AG04450 (cell line): ENCODE data around the gene INTS6L. TPM values are rescaled to one million over a fixed set of nuclear protein-coding genes. Genes with fewer than 3 reads are reported as not detected.
"Not testable (repeated sequence)": the region's sequence is repeated elsewhere in the genome, so short reads cannot be mapped to it uniquely, and the experiment has no call there.

ENCODE experiments used
- CTCF ChIA-PET: fragments of 300-600, 350-600 bp; formaldehyde crosslinking; extraction: SDS; loops from one replicate; lab custom pipeline; 2022; ENCODE audit warnings: antibody characterized with exemption, inconsistent platforms; lab: Charles Lee
- POLR2A ChIA-PET: fragments of 350-600 bp; formaldehyde crosslinking; extraction: SDS; loops from one replicate; lab custom pipeline; 2021; ENCODE audit warnings: antibody characterized with exemption, inconsistent platforms; lab: Yijun Ruan, JAX
- DNase-seq: peaks from one replicate; pipeline ENCODE4 v3.0.0-alpha.2; 2011; ENCODE audit warnings: low read depth, low spot score
- H3K27ac ChIP-seq: one replicate; pipeline ENCODE4 v1.5.1; 2012; ENCODE audit warnings: low read depth, low read length, control low read depth
- H3K27me3 ChIP-seq: one replicate; pipeline ENCODE4 v1.6.0; 2012; ENCODE audit warnings: low read length; ENCODE audit not compliant: control insufficient read depth, insufficient read depth
- H3K4me3 ChIP-seq: 2 replicates; pipeline ENCODE4 v1.5.1; 2011; ENCODE audit warnings: mild to moderate bottlenecking, low read depth, low read length, control low read depth
- H3K9me3 ChIP-seq: 2 replicates; pipeline ENCODE4 v1.5.1; 2012; ENCODE audit warnings: low read length; ENCODE audit not compliant: control insufficient read depth, insufficient read depth
- polyA plus RNA-seq: library from polyadenylated mRNA; depleted of rRNA; stranded (reverse); fragments of >200 nt; gene quantifications from 2 replicates; pipeline ENCODE4 v1.2.3, GENCODE V29; 2011
- TF ChIP-seq, protein P1 (sequence below): IDR thresholded peaks from 2 replicates; pipeline ENCODE4 v1.5.1; 2011; ENCODE audit warnings: low read depth, low read length, control low read depth, inconsistent platforms

INTS6L gene
- polyA plus RNA-seq, 1 experiment: 10.4 TPM

DNA sequence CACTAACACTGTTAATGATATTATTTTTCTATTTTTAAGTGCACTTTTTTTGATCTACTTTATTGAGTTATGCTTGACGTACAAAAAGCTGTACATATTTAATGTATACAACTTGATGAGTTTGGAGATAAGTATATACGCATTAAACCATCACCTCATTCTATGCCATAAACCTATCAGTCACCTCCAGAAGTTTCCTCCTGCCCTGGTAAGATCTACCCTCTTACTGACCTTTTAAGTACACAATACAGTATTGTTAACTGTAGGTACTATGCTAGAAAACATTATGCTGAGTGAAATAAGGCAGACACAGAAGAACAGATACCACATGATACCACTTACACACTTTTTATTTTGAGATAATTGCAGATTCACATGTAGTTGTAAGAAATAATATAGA, 36.9 kb downstream of the INTS6L start:
- no peaks in the 10 kb centered on the region for H3K9me3 ChIP-seq
- no peak for DNase-seq
- ChIA-PET CTCF (no interaction called here), POLR2A (no interaction called here)
- H3K27me3 ChIP-seq: no peaks in the 10 kb centered on the region
- TF ChIP-seq, protein P1, sequence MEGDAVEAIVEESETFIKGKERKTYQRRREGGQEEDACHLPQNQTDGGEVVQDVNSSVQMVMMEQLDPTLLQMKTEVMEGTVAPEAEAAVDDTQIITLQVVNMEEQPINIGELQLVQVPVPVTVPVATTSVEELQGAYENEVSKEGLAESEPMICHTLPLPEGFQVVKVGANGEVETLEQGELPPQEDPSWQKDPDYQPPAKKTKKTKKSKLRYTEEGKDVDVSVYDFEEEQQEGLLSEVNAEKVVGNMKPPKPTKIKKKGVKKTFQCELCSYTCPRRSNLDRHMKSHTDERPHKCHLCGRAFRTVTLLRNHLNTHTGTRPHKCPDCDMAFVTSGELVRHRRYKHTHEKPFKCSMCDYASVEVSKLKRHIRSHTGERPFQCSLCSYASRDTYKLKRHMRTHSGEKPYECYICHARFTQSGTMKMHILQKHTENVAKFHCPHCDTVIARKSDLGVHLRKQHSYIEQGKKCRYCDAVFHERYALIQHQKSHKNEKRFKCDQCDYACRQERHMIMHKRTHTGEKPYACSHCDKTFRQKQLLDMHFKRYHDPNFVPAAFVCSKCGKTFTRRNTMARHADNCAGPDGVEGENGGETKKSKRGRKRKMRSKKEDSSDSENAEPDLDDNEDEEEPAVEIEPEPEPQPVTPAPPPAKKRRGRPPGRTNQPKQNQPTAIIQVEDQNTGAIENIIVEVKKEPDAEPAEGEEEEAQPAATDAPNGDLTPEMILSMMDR: no peak
- no peak overlapping the region for H3K4me3 ChIP-seq
- no peak overlapping the region for H3K27ac ChIP-seq

DNA sequence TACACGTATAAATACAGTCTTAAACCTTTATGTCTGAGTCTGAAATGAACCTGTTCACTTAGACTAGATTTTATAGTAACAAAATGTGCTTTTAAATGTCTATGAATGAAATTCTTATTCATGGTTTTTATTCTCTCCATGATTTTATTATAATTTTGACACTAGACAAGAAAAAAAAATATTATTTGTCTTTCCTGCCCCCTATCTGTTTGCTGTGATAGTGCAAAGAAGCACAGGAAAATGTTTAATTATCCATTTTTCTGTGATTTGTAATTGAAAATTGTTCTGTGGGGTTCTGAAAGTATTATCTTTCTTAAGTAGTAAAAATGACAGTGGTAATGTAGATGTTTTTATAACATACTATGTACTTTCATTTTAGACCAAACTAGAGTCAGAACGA, 52.0 kb downstream of the INTS6L start:
- DNase-seq: no peak
- Histone ChIP-seq H3K27me3 (no peaks in the 10 kb centered on the region), H3K4me3 (no peak overlapping the region), H3K9me3 (no peaks in the 10 kb centered on the region), H3K27ac (no peak overlapping the region)
- TF ChIP-seq, protein P1: peak; percentile 54
- CTCF ChIA-PET: interaction anchor here (1.1 to 1.5 kb wide), 2 partner anchors 12 to 92 kb away, joined by 3 to 4 read pairs; no protein-coding TSS in a partner anchor
- POLR2A ChIA-PET: no interaction called here

DNA sequence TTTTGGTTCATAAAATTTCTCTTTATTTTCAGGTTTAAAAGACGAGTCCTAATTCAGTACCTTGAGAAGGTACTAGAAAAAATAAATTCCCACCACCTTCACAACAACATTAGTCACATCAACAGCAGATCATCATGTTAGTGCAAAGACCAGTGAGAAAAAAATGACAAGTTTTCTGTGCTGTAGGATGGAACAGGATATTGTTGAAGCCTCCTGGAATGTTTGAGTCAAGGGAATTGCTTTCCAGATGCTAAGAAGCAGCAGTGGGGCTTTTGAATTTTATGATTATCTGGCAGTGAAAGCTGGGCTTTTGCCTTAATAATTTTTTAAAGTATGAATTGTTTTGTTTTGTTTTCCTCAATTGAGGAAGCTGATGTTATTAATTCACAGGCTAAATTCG, 61.0 kb downstream of the INTS6L start:
- H3K27me3 ChIP-seq: no peaks in the 10 kb centered on the region
- H3K4me3 ChIP-seq: no peak overlapping the region
- CTCF ChIA-PET: no interaction called here
- TF ChIP-seq, protein P1: no peak
- no peaks in the 10 kb centered on the region for H3K9me3 ChIP-seq
- no peak overlapping the region for H3K27ac ChIP-seq
- POLR2A ChIA-PET: no interaction called here
- no peak for DNase-seq

DNA sequence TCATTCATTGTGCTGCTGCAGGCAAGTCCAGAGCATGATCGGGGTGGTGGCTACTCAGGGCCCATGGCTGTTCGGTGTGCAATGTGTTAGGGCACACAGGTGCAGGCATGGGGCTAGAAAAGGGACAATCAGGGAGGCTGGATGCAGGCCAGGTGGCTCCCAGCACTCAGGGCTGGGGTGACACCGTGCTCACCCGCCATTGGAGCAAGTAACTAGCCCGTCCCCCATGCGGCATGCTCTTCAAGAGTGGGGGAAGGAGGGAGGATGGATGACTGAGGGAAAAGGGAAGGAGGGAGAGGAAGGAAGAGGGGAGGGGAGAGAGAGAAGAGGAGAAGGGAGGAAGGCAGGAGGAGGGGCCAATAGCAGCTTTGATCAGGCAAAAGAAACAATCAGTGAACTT, 64.7 kb downstream of the INTS6L start:
- no peaks in the 10 kb centered on the region for H3K9me3 ChIP-seq
- TF ChIP-seq, protein P1: no peak
- no peaks in the 10 kb centered on the region for H3K27me3 ChIP-seq
- POLR2A ChIA-PET: no interaction called here
- CTCF ChIA-PET: interaction anchor here (0.8 kb wide), 1 partner anchor 13 kb away, joined by 3 read pairs; no protein-coding TSS in a partner anchor
- no peak for DNase-seq
- H3K4me3 ChIP-seq: no peak overlapping the region
- no peak overlapping the region for H3K27ac ChIP-seq

DNA sequence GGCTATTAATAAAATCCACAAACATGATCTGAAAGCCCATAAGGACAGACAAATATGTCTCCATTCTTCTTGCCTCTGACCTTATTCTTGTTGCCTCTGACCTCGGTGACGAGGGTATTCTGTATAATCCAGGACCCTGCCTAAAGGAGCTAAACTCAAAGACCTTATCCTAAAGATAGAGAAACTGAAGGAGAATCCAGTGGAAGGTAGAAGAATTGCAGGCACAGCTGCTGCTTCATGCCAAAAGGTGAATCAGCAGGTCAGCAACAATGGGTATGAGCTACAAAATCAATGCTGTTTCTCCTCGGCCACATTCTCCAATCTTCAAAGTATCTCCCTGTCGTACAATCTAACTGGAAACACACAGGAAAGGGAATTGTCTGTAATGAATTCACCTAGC, 71.4 kb downstream of the INTS6L start:
- Histone ChIP-seq H3K9me3 (no peaks in the 10 kb centered on the region), H3K4me3 (no peak overlapping the region), H3K27ac (no peak overlapping the region), H3K27me3 (no peaks in the 10 kb centered on the region)
- ChIA-PET POLR2A (no interaction called here), CTCF (interaction anchor here (1.0 kb wide), 1 partner anchor 107 kb away, joined by 3 read pairs; no protein-coding TSS in a partner anchor)
- no peak for DNase-seq
- TF ChIP-seq, protein P1: no peak

DNA sequence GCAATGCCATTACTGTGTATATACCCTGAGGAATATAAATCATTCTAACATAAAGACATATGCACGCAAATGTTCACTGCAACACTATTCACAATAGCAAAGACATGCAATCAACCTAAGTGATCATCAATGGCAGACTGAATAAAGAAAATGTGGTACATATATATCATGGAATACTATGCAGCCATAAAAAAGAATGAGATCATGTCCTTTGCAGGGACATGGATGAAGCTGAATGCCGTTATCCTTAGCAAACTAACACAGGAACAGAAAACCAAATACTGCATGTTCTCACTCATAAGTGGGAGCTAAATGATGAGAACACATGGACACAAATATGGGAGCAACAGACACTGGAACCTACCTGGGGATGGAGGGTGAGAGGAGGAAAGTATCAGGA, 73.6 kb downstream of the INTS6L start:
- H3K4me3 ChIP-seq, H3K9me3 ChIP-seq, H3K27me3 ChIP-seq, POLR2A ChIA-PET, H3K27ac ChIP-seq, CTCF ChIA-PET, DNase-seq: not testable (repeated sequence)

DNA sequence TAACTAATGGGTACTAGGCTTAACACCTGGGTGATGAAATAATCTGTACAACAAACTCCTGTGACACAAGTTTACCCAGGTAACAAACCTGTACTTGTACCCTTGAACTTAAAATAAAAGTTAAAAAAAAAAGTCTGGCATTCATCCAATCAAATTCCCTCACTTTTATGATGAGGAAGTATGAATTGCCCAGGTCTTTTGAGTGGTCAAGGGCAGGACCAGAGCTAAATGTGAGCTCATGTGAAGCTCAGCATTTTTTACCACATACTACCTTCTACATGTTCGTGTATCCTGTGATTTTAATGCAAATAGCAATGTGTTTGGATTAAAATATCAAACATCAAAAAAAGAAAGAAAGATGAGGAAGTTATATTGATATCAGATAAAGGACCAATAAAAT, 74.0 kb downstream of the INTS6L start:
- H3K4me3 ChIP-seq, H3K9me3 ChIP-seq, H3K27me3 ChIP-seq, H3K27ac ChIP-seq, DNase-seq, POLR2A ChIA-PET: not testable (repeated sequence)
- CTCF ChIA-PET: interaction anchor here (1.8 kb wide), 1 partner anchor 110 kb away, joined by 6 read pairs; no protein-coding TSS in a partner anchor
